Smooth muscle cell (in vitro differentiated cells): Measurements from ENCODE around the gene GRM5. TPM values are rescaled to one million over a fixed set of nuclear protein-coding genes. Genes with fewer than 3 reads are reported as not detected.

Source experiments
- DNase-seq: peaks from one replicate; lab custom pipeline; 2025; ENCODE audit not compliant: unreplicated experiment; lab: John Stamatoyannopoulos, UW
- H2AFZ ChIP-seq: fragments of 200-600 bp; sonication (generic); 2 replicates; pipeline ENCODE4 v1.6.0; 2016; ENCODE audit warnings: antibody characterized with exemption, low read depth, mild to moderate bottlenecking
- H3F3A ChIP-seq: fragments of 200-600 bp; sonication (generic); 2 replicates; pipeline ENCODE4 v1.6.0; 2017; ENCODE audit warnings: antibody characterized with exemption, low read depth
- H3K27ac ChIP-seq: fragments of 200-600 bp; sonication (generic); 2 replicates; pipeline ENCODE4 v1.5.1; 2016; ENCODE audit warnings: low read depth, mild to moderate bottlenecking
- H3K27me3 ChIP-seq: fragments of 200-600 bp; sonication (generic); 2 replicates; pipeline ENCODE4 v1.6.1; 2016; ENCODE audit warnings: low read depth, mild to moderate bottlenecking
- H3K36me3 ChIP-seq: fragments of 200-600 bp; sonication (generic); 2 replicates; pipeline ENCODE4 v1.5.1; 2016; ENCODE audit warnings: low read depth
- H3K4me1 ChIP-seq: fragments of 200-600 bp; sonication (generic); 2 replicates; pipeline ENCODE4 v1.5.1; 2016; ENCODE audit warnings: low read depth
- H3K4me2 ChIP-seq: fragments of 200-600 bp; sonication (generic); 2 replicates; pipeline ENCODE4 v1.6.0; 2016; ENCODE audit warnings: mild to moderate bottlenecking
- H3K4me3 ChIP-seq: fragments of 200-600 bp; sonication (generic); 2 replicates; pipeline ENCODE4 v1.5.1; 2016; ENCODE audit warnings: mild to moderate bottlenecking
- H3K79me2 ChIP-seq: fragments of 200-600 bp; sonication (generic); 2 replicates; pipeline ENCODE4 v1.6.0; 2016; ENCODE audit warnings: low read depth, mild to moderate bottlenecking
- H3K9ac ChIP-seq: fragments of 200-600 bp; sonication (generic); 2 replicates; pipeline ENCODE4 v1.6.0; 2016; ENCODE audit warnings: low read depth
- H3K9me3 ChIP-seq: fragments of 200-600 bp; sonication (generic); replicated peaks from 2 replicates; pipeline ENCODE4 v1.5.1; 2016; ENCODE audit warnings: low read depth
- H4K20me1 ChIP-seq: fragments of 200-600 bp; sonication (generic); 2 replicates; pipeline ENCODE4 v1.6.0; 2016; ENCODE audit warnings: low read depth
- CTCF ChIP-seq: fragments of 200-600 bp; sonication (generic); IDR thresholded peaks from 2 replicates; pipeline ENCODE4 v1.5.1; 2017; ENCODE audit warnings: borderline replicate concordance, mild to moderate bottlenecking, antibody characterized with exemption; ENCODE audit not compliant: insufficient read depth, poor library complexity, severe bottlenecking
- WGBS: methylation state at CpG from one replicate; pipeline ENCODE4 v1.1.7; 2016; ENCODE audit warnings: low lambda C conversion rate; 5-methylcytosine and 5-hydroxymethylcytosine counted together
- polyA plus RNA-seq: library from polyadenylated mRNA; unstranded; fragments of >200 nt; fragmentation: Nextera tagmentation; extraction: Ambion mirVana; gene quantifications from 2 replicates; pipeline ENCODE4 v1.2.1, GENCODE V29; 2016
- total RNA-seq: library from RNA; depleted of rRNA; stranded (reverse); fragments of >200 nt; gene quantifications from 2 replicates; pipeline ENCODE4 v1.2.3, GENCODE V29; 2014

GRM5 gene
- total and polyA plus RNA-seq, 2 experiments from 2014 or later: not detected

GRCh38 chr11:88770475-88771079 is 295.2 kb downstream of the GRM5 start:
- H3K27me3 ChIP-seq: no peaks in the 10 kb centered on the region
- 88% methylated on average over 3 of the region's 3 CpGs for WGBS
- no peaks in the 10 kb centered on the region for H3K36me3 ChIP-seq
- H4K20me1 ChIP-seq: no peaks in the 10 kb centered on the region
- H3K27ac ChIP-seq: no peak overlapping the region
- no peaks in the 10 kb centered on the region for H3K79me2 ChIP-seq
- H3F3A ChIP-seq: no peaks in the 10 kb centered on the region
- no peak for DNase-seq
- TF ChIP-seq CTCF: no peak
- H2AFZ ChIP-seq: no peak overlapping the region
- H3K4me2 ChIP-seq: no peak overlapping the region
- H3K9ac ChIP-seq: no peak overlapping the region
- no peak overlapping the region for H3K4me3 ChIP-seq
- no peaks in the 10 kb centered on the region for H3K9me3 ChIP-seq
- no peaks in the 10 kb centered on the region for H3K4me1 ChIP-seq

- WGBS: 96% methylated on average over 4 of the region's 4 CpGs
- H3K36me3 ChIP-seq: no peaks in the 10 kb centered on the region
- no peak overlapping the region for H2AFZ ChIP-seq
- no peaks in the 10 kb centered on the region for H3K4me1 ChIP-seq
- H3K79me2 ChIP-seq: no peaks in the 10 kb centered on the region
- H3K4me2 ChIP-seq: no peak overlapping the region
- H3F3A ChIP-seq: no peaks in the 10 kb centered on the region
- no peak for TF ChIP-seq CTCF
- no peak for DNase-seq
- no peak overlapping the region for H3K9ac ChIP-seq
- H4K20me1 ChIP-seq: no peaks in the 10 kb centered on the region
- H3K9me3 ChIP-seq: no peaks in the 10 kb centered on the region
- no peak overlapping the region for H3K4me3 ChIP-seq
- no peaks in the 10 kb centered on the region for H3K27me3 ChIP-seq
- H3K27ac ChIP-seq: no peak overlapping the region
Measured at GRCh38 chr11:88744140-88744539, 321.6 kb downstream of the GRM5 start.

GRCh38 chr11:88739524-88739923 is 326.3 kb downstream of the GRM5 start:
- H3K9me3 ChIP-seq: no peaks in the 10 kb centered on the region
- H3K27me3 ChIP-seq: no peaks in the 10 kb centered on the region
- H3K4me3 ChIP-seq: no peak overlapping the region
- WGBS: 89% methylated on average over 8 of the region's 8 CpGs
- no peak overlapping the region for H3K27ac ChIP-seq
- H3F3A ChIP-seq: no peaks in the 10 kb centered on the region
- H3K4me2 ChIP-seq: no peak overlapping the region
- H3K9ac ChIP-seq: no peak overlapping the region
- TF ChIP-seq CTCF: no peak
- no peaks in the 10 kb centered on the region for H4K20me1 ChIP-seq
- no peak for DNase-seq
- no peaks in the 10 kb centered on the region for H3K4me1 ChIP-seq
- no peaks in the 10 kb centered on the region for H3K79me2 ChIP-seq
- H3K36me3 ChIP-seq: no peaks in the 10 kb centered on the region
- no peak overlapping the region for H2AFZ ChIP-seq

- H3K4me1 ChIP-seq: no peaks in the 10 kb centered on the region
- TF ChIP-seq CTCF: no peak
- no peaks in the 10 kb centered on the region for H3K27me3 ChIP-seq
- no peak overlapping the region for H3K4me2 ChIP-seq
- DNase-seq: no peak
- no peaks in the 10 kb centered on the region for H3F3A ChIP-seq
- H3K27ac ChIP-seq: no peak overlapping the region
- 81% methylated on average over 1 of the region's 1 CpG for WGBS
- no peaks in the 10 kb centered on the region for H3K79me2 ChIP-seq
- H3K9me3 ChIP-seq: no peaks in the 10 kb centered on the region
- H3K4me3 ChIP-seq: no peak overlapping the region
- H4K20me1 ChIP-seq: no peaks in the 10 kb centered on the region
- no peak overlapping the region for H2AFZ ChIP-seq
- H3K9ac ChIP-seq: no peak overlapping the region
- no peaks in the 10 kb centered on the region for H3K36me3 ChIP-seq
Measured at GRCh38 chr11:88709567-88709966, 356.2 kb downstream of the GRM5 start.
